ENCODE measurements around the gene UBAC1. TPM values are rescaled to one million over a fixed set of nuclear protein-coding genes. Genes with fewer than 3 reads are reported as not detected.

UBAC1 gene
- total RNA-seq, 1 experiment from 2014 or later, result 54.8 TPM

DNA sequence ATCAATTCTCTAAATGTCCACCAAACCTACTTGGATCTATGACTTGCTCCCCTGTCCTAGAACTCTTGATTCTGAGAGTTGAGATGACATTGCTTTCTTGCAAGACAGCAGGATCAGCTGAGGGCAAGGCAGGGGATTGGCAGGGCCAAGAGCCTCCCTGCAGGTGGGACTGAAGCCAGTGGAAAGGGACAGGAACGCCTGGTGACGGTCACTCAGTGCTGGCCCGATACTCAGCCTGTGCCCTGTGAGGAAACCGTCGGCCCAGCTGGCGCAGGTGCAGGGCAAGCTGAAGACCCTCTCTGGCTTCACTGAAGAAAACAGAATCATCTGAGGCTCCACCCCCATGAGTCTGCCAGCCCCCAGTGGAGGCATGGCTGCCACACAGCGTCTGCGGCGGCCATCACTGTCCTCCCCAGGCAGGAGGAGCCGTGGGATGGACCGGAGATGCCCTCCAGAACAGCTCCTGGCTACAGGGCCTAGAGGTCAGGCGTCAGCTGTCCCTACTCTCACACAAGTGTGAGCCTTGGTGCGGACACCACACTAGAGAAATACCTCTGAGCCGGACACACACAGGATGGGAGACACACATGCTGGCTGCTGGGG is 14.7 kb downstream of the UBAC1 start (continued):
- TF ChIP-seq, protein P1, sequence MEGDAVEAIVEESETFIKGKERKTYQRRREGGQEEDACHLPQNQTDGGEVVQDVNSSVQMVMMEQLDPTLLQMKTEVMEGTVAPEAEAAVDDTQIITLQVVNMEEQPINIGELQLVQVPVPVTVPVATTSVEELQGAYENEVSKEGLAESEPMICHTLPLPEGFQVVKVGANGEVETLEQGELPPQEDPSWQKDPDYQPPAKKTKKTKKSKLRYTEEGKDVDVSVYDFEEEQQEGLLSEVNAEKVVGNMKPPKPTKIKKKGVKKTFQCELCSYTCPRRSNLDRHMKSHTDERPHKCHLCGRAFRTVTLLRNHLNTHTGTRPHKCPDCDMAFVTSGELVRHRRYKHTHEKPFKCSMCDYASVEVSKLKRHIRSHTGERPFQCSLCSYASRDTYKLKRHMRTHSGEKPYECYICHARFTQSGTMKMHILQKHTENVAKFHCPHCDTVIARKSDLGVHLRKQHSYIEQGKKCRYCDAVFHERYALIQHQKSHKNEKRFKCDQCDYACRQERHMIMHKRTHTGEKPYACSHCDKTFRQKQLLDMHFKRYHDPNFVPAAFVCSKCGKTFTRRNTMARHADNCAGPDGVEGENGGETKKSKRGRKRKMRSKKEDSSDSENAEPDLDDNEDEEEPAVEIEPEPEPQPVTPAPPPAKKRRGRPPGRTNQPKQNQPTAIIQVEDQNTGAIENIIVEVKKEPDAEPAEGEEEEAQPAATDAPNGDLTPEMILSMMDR (IDR thresholded peaks at IDR 0.05 in 2 of 3, conservative IDR thresholded peaks at IDR 0.05 in 1 of 3; ENCODE audit: borderline replicate concordance in 1 of 3, insufficient read depth in 1 of 3, low read depth in 2 of 3, low read length in 2 of 3), result no peak
- no peak for TF ChIP-seq EZH2 (IDR thresholded peaks at IDR 0.05)
- TF ChIP-seq CBX3 (IDR thresholded peaks at IDR 0.05; ENCODE audit: low read depth), result no peak

DNA sequence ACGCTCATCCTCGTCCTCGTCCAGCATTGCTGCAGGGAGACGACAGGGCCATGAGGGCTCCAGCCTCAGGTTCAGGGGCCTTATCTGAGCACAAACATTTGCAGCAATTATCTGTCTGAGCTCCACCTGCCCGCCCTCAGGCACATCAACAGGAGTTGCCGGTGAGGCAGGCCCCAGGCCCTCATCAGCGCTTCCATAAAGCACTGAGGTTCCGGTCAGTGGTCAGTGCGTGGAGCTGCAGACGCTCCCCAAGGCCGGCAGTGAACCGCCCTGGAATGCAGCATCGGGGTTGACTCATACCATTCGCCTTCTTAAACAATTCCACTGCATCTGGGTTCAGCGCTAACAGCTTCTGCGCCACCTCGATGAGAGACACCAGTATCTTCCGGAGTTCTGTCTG is 15.2 kb downstream of the UBAC1 start:
- ChIA-PET RAD21 (ENCODE audit: low non-redundant PET in 1 of 2, low total read pairs in 2 of 2, uncharacterized antibody in 2 of 2, unreplicated experiment in 2 of 2) (no interaction called here), POLR2A (no interaction called here), CTCF (no interaction called here)
- intact Hi-C loops (cut with micrococcal nuclease), result no loop called here
- Histone ChIP-seq H3K79me2 (ENCODE audit: insufficient read depth, low read length) (peaks cover 13% of the 10 kb centered on the region; the same call in 1 of the 2 replicates), H3K4me1 (ENCODE audit: control insufficient read depth in 1 of 2, insufficient read depth in 2 of 2, low read length in 2 of 2) (peaks cover 4 to 7% of the 10 kb centered on the region in 2 experiments; a peak in 3 of 4 replicates), H3K27ac (ENCODE audit: low read depth, low read length) (no peak overlapping the region), H3K36me3 (ENCODE audit: control insufficient read depth in 1 of 2, insufficient read depth in 2 of 2, low read length in 2 of 2) (peaks cover 25% of the 10 kb centered on the region in 2 experiments; a peak in 3 of 4 replicates), H3K4me3 (replicated peaks in 1 of 2; ENCODE audit: low read depth in 1 of 2, low read length in 2 of 2) (no peak overlapping the region), H4K20me1 (ENCODE audit: insufficient read depth) (no peaks in the 10 kb centered on the region), H3K4me2 (ENCODE audit: low read length) (no peak overlapping the region), H3K9me2 (ENCODE audit: insufficient read depth) (no peaks in the 10 kb centered on the region), H2AFZ (ENCODE audit: low read depth, low read length, poor library complexity, severe bottlenecking) (no peak overlapping the region), H3K9me3 (ENCODE audit: control insufficient read depth in 1 of 2, insufficient read depth in 1 of 2, low read depth in 1 of 2, low read length in 2 of 2) (no peaks in the 10 kb centered on the region), H3K9ac (ENCODE audit: low read length) (no peak overlapping the region), H3K27me3 (ENCODE audit: insufficient read depth, low read length) (no peaks in the 10 kb centered on the region)
- DNase-seq (ENCODE audit: low read depth, low spot score) (no peak), ATAC-seq (no peak)
- no TSS peak for BruUV-seq (replicated peaks)
- TF ChIP-seq EZH2 (IDR thresholded peaks at IDR 0.05) (no peak), POLR2A (IDR thresholded peaks at IDR 0.05; ENCODE audit: borderline replicate concordance, extremely low read depth, insufficient read depth, insufficient read length) (no peak), JUND (IDR thresholded peaks at IDR 0.05) (no peak), POLR2AphosphoS5 (IDR thresholded peaks at IDR 0.05; ENCODE audit: low read depth, low read length) (no peak)
- TF ChIP-seq, protein P2, sequence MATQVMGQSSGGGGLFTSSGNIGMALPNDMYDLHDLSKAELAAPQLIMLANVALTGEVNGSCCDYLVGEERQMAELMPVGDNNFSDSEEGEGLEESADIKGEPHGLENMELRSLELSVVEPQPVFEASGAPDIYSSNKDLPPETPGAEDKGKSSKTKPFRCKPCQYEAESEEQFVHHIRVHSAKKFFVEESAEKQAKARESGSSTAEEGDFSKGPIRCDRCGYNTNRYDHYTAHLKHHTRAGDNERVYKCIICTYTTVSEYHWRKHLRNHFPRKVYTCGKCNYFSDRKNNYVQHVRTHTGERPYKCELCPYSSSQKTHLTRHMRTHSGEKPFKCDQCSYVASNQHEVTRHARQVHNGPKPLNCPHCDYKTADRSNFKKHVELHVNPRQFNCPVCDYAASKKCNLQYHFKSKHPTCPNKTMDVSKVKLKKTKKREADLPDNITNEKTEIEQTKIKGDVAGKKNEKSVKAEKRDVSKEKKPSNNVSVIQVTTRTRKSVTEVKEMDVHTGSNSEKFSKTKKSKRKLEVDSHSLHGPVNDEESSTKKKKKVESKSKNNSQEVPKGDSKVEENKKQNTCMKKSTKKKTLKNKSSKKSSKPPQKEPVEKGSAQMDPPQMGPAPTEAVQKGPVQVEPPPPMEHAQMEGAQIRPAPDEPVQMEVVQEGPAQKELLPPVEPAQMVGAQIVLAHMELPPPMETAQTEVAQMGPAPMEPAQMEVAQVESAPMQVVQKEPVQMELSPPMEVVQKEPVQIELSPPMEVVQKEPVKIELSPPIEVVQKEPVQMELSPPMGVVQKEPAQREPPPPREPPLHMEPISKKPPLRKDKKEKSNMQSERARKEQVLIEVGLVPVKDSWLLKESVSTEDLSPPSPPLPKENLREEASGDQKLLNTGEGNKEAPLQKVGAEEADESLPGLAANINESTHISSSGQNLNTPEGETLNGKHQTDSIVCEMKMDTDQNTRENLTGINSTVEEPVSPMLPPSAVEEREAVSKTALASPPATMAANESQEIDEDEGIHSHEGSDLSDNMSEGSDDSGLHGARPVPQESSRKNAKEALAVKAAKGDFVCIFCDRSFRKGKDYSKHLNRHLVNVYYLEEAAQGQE (IDR thresholded peaks at IDR 0.05; ENCODE audit: low read depth), result no peak
